HepG2 (cell line): ENCODE data around the gene HEATR5B. TPM values are rescaled to one million over a fixed set of nuclear protein-coding genes. Genes with fewer than 3 reads are reported as not detected.
A peak's percentile ranks its signal among the peaks of the same experiment; 100 is the strongest.
"Not testable (repeated sequence)": the region's sequence is repeated elsewhere in the genome, so short reads cannot be mapped to it uniquely, and the experiment has no call there.

Source experiments
- ATAC-seq: fragments of 200-7000 bp; cut with Tn5 transposase; 3 replicates; pipeline ENCODE4 v1.9.1; 2020; ENCODE audit warnings: mild to moderate bottlenecking, moderate library complexity
- BruUV-seq: library from RNA; stranded (reverse); fragments of 400-500 nt; replicated peaks from 2 replicates; lab custom pipeline; 2021; lab: Mats Ljungman, UMichigan
- CTCF ChIA-PET: fragments of 300-600 bp; formaldehyde crosslinking; extraction: SDS; loops from one replicate; lab custom pipeline; 2021; ENCODE audit warnings: low total read pairs, inconsistent platforms, low intra/inter-chr PET ratio; lab: Yijun Ruan, JAX
- POLR2A ChIA-PET: fragments of 350-600 bp; sonication (Branson Sonifier 250); formaldehyde crosslinking; loops from one replicate; lab custom pipeline; 2020; ENCODE audit warnings: antibody characterized with exemption, inconsistent platforms; lab: Yijun Ruan, JAX
- DNase-seq: peaks from one replicate; pipeline ENCODE4 v3.0.0-alpha.2; 2015; ENCODE audit warnings: low spot score
- FAIRE-seq: peaks from 3 replicates; lab custom pipeline; 2011; peaks lifted over from hg19 to GRCh38; lab: Jason Lieb, UNC
- H2AFZ ChIP-seq: one replicate; pipeline ENCODE4 v1.6.1; 2011; ENCODE audit warnings: low read length, inconsistent platforms
- H3K27ac ChIP-seq: fragments of 300-600 bp; 3 replicates; pipeline ENCODE4 v1.8.0; 2011; ENCODE audit warnings: mixed run types, mild to moderate bottlenecking, mixed read lengths, low read length, inconsistent platforms; ENCODE audit not compliant: insufficient read depth; ENCODE audit errors: extremely low read length
- H3K27me3 ChIP-seq, 2 experiments: fragments of 200-600 bp in 1 of 2; 2 replicates in 1 of 2; 3 replicates in 1 of 2; pipeline versions ENCODE4 v1.6.0 to v1.8.0; 2011; ENCODE audit warnings: low read length in 2 of 2, mild to moderate bottlenecking in 2 of 2, moderate library complexity in 2 of 2, inconsistent platforms in 1 of 2; ENCODE audit not compliant: insufficient read depth in 2 of 2, control insufficient read depth in 1 of 2
- H3K36me3 ChIP-seq, 2 experiments: fragments of 200-600 bp in 1 of 2; replicated peaks in 1 of 2; 2 replicates in 1 of 2; 3 replicates in 1 of 2; pipeline versions ENCODE4 v1.5.1 to v1.8.0; 2011; ENCODE audit warnings: low read length in 2 of 2, inconsistent platforms in 1 of 2; ENCODE audit not compliant: insufficient read depth in 2 of 2, control insufficient read depth in 1 of 2
- H3K4me1 ChIP-seq: 2 replicates; pipeline ENCODE4 v1.5.1; 2012; ENCODE audit warnings: low read length, inconsistent platforms; ENCODE audit not compliant: insufficient read depth
- H3K4me2 ChIP-seq: 2 replicates; pipeline ENCODE4 v1.6.0; 2011; ENCODE audit warnings: low read depth, low read length, inconsistent platforms
- H3K4me3 ChIP-seq, 3 experiments: fragments of 200-600 bp in 1 of 3; sonication (generic), shearing (Covaris generic) in 1 of 3; replicated peaks in 1 of 3; 2 replicates each; pipeline ENCODE4 v1.5.1; 2011 to 2016; ENCODE audit warnings: low read length in 3 of 3, inconsistent platforms in 2 of 3, low read depth in 2 of 3, mild to moderate bottlenecking in 2 of 3, control low read depth in 1 of 3, mixed read lengths in 1 of 3; ENCODE audit not compliant: insufficient read depth in 1 of 3
- H3K79me2 ChIP-seq: one replicate; pipeline ENCODE4 v1.6.1; 2011; ENCODE audit warnings: low read length, inconsistent platforms; ENCODE audit not compliant: insufficient read depth
- H3K9ac ChIP-seq: 2 replicates; pipeline ENCODE4 v1.6.0; 2011; ENCODE audit warnings: mild to moderate bottlenecking, low read depth, low read length, inconsistent platforms; ENCODE audit not compliant: insufficient read depth
- H3K9me3 ChIP-seq: 2 replicates; pipeline ENCODE4 v1.5.1; 2012; ENCODE audit warnings: mild to moderate bottlenecking, low read length
- H4K20me1 ChIP-seq: 2 replicates; pipeline ENCODE4 v1.6.0; 2011; ENCODE audit warnings: inconsistent platforms, mild to moderate bottlenecking, low read length, moderate library complexity; ENCODE audit not compliant: insufficient read depth
- SMC3 ChIP-seq: IDR thresholded peaks from 2 replicates; pipeline ENCODE4 v1.6.1; 2011; ENCODE audit warnings: low read length, improper control_type of control experiment
- ZNF121 ChIP-seq: sonication (generic); formaldehyde crosslinking; IDR thresholded peaks from 2 replicates; pipeline ENCODE4 v1.5.0; 2020; ENCODE audit warnings: mild to moderate bottlenecking, missing genetic modification reagents
- WGBS: methylation state at CpG from one replicate; pipeline ENCODE4 v1.1.6; 2017; ENCODE audit warnings: low lambda C conversion rate; 5-methylcytosine and 5-hydroxymethylcytosine counted together
- in situ Hi-C: cut with HindIII; loops from 2 replicates; pipeline ENCODE4 v1.10.0; 2017; ENCODE audit warnings: low pct_unique_long_range_greater_than_20kb; ENCODE audit not compliant: extremely low pct_ligation_motif_present
- intact Hi-C: fragments of 100-400 bp; cut with micrococcal nuclease; formaldehyde crosslinking; loops from one replicate; pipeline ENCODE4 v1.10.0; 2022; ENCODE audit not compliant: unreplicated experiment
- polyA plus RNA-seq, 8 experiments: library from polyadenylated mRNA; depleted of rRNA in 3 of 8; stranded (reverse) in 7 of 8; unstranded in 1 of 8; fragments of >200 nt; fragmentation: Illumina TruSeq in 4 of 8; extraction: Trizol in 4 of 8; gene quantifications; 2 replicates each; pipeline versions ENCODE4 v1.2.1 to v1.2.3, GENCODE V29; 2011 to 2016; ENCODE audit warnings: low read depth in 4 of 8, missing spikeins in 1 of 8, mixed read lengths in 1 of 8; ENCODE audit not compliant: insufficient read depth in 1 of 8
- total RNA-seq, 5 experiments: library from RNA; depleted of rRNA; stranded (reverse); fragments of >200 nt; fragmentation: Illumina TruSeq; extraction: Trizol; gene quantifications; 2 replicates each; pipeline ENCODE4 v1.2.3, GENCODE V29; 2016; ENCODE audit warnings: low read depth in 1 of 5
- TF ChIP-seq, protein P1 (sequence below): sonication (generic); formaldehyde crosslinking; IDR thresholded peaks from 2 replicates; pipeline ENCODE4 v1.5.0; 2020; ENCODE audit warnings: mild to moderate bottlenecking, missing genetic modification reagents

Gene HEATR5B
- total and polyA plus RNA-seq, 2 of the 13 experiments (the other 11 are each of a cell fraction or from before 2014, with no cell fraction given): 12.7 to 16.3 TPM

DNA sequence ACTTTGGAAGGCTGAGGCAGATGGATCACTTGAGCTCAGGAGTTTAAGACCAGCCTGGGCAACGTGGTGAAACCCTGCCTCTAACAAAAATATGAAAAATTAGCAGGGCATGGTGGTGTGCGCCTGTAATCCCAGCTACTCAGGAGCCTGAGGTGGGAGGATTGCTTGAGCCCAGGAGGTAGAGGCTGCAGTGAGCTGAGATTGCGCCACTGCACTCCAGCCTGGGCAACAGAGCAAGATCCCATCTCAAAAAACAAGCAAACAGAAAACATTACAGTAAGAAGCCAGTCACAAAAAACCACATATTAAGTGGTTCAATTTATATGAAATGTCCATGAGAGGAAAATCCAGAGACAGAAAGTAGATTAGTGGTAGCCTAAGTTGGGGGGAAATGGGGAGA lies 105.2 kb downstream of the HEATR5B start:
- H3K36me3 ChIP-seq, H2AFZ ChIP-seq, H3K27ac ChIP-seq, BruUV-seq, in situ Hi-C loops, ATAC-seq, intact Hi-C loops, H3K4me2 ChIP-seq, CTCF ChIA-PET, H3K4me3 ChIP-seq, POLR2A ChIA-PET, H3K27me3 ChIP-seq, FAIRE-seq, H3K9ac ChIP-seq, H3K9me3 ChIP-seq, DNase-seq, H4K20me1 ChIP-seq, H3K79me2 ChIP-seq: not testable (repeated sequence)
- peaks cover 11% of the 10 kb centered on the region; the same call in 1 of the 2 replicates for H3K4me1 ChIP-seq
- WGBS: 86% methylated on average over 3 of the region's 3 CpGs
- TF ChIP-seq ZNF121 (CRISPR knock-in tag): peak; percentile 93

GRCh38 chr2:36976065-36976464 lies 108.1 kb downstream of the HEATR5B start:
- ChIA-PET CTCF (no interaction called here), POLR2A (interaction anchor here (1.1 kb wide), 1 partner anchor 9 kb away, joined by 3 read pairs; the partner anchor contains the start of gene STRN)
- Histone ChIP-seq H3K27ac (no peak overlapping the region), H3K27me3 (no peaks in the 10 kb centered on the region), H3K9ac (no peak overlapping the region), H3K4me3 (no peak overlapping the region), H3K79me2 (no peaks in the 10 kb centered on the region), H4K20me1 (no peaks in the 10 kb centered on the region), H3K4me2 (no peak overlapping the region), H3K4me1 (peaks cover 11% of the 10 kb centered on the region; the same call in 1 of the 2 replicates), H3K9me3 (no peaks in the 10 kb centered on the region), H3K36me3 (no peaks in the 10 kb centered on the region; a peak in 1 of 5 replicates), H2AFZ (no peak overlapping the region)
- intact Hi-C loops (no loop called here), in situ Hi-C loops (no loop called here)
- WGBS: 15% methylated on average over 2 of the region's 2 CpGs
- ATAC-seq (peak; percentile 65), FAIRE-seq (no peak), DNase-seq (no peak)
- BruUV-seq: no TSS peak
- TF ChIP-seq SMC3: no peak
- TF ChIP-seq, protein P1, sequence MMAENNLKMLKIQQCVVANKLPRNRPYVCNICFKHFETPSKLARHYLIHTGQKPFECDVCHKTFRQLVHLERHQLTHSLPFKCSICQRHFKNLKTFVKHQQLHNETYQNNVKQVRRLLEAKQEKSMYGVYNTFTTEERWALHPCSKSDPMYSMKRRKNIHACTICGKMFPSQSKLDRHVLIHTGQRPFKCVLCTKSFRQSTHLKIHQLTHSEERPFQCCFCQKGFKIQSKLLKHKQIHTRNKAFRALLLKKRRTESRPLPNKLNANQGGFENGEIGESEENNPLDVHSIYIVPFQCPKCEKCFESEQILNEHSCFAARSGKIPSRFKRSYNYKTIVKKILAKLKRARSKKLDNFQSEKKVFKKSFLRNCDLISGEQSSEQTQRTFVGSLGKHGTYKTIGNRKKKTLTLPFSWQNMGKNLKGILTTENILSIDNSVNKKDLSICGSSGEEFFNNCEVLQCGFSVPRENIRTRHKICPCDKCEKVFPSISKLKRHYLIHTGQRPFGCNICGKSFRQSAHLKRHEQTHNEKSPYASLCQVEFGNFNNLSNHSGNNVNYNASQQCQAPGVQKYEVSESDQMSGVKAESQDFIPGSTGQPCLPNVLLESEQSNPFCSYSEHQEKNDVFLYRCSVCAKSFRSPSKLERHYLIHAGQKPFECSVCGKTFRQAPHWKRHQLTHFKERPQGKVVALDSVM (CRISPR knock-in tag): peak; percentile 35; the same call in 1 of the 2 replicates
